Osteocyte (in vitro differentiated cells): ENCODE results near the gene USP48. TPM values are rescaled to one million over a fixed set of nuclear protein-coding genes. Genes with fewer than 3 reads are reported as not detected.
A peak's percentile ranks its signal among the peaks of the same experiment; 100 is the strongest.

ENCODE experiments used
- DNase-seq: peaks from one replicate; pipeline ENCODE4 v3.0.0; 2021; ENCODE audit warnings: mixed read lengths; ENCODE audit not compliant: unreplicated experiment; ENCODE audit errors: extremely low spot score
- H3K27ac Mint-ChIP-seq: one replicate; pipeline ENCODE4 v1.8.0; 2021; ENCODE audit warnings: mild to moderate bottlenecking, mixed read lengths; ENCODE audit not compliant: unreplicated experiment
- H3K27me3 Mint-ChIP-seq: one replicate; pipeline ENCODE4 v1.8.0; 2021; ENCODE audit warnings: mixed read lengths; ENCODE audit not compliant: unreplicated experiment
- H3K36me3 Mint-ChIP-seq: one replicate; pipeline ENCODE4 v1.8.0; 2021; ENCODE audit warnings: mixed read lengths; ENCODE audit not compliant: unreplicated experiment
- H3K4me1 Mint-ChIP-seq: one replicate; pipeline ENCODE4 v1.8.0; 2021; ENCODE audit warnings: mixed read lengths; ENCODE audit not compliant: unreplicated experiment
- H3K4me3 Mint-ChIP-seq: one replicate; pipeline ENCODE4 v1.8.0; 2021; ENCODE audit warnings: mild to moderate bottlenecking, moderate library complexity, mixed read lengths; ENCODE audit not compliant: unreplicated experiment
- H3K9me3 Mint-ChIP-seq: one replicate; pipeline ENCODE4 v1.8.0; 2021; ENCODE audit warnings: mixed read lengths; ENCODE audit not compliant: unreplicated experiment
- total RNA-seq: library from RNA; stranded (reverse); gene quantifications from 2 replicates; pipeline ENCODE4 v1.2.1, GENCODE V29; 2021
- TF ChIP-seq, protein P1 (sequence below): fragments of 200-600 bp; sonication (generic); IDR thresholded peaks from 2 replicates; pipeline ENCODE4 v1.5.0; 2021; ENCODE audit warnings: antibody characterized with exemption, mild to moderate bottlenecking, moderate library complexity

Gene USP48
- total RNA-seq, 1 donor from 2014 or later = 73.6 TPM

DNA sequence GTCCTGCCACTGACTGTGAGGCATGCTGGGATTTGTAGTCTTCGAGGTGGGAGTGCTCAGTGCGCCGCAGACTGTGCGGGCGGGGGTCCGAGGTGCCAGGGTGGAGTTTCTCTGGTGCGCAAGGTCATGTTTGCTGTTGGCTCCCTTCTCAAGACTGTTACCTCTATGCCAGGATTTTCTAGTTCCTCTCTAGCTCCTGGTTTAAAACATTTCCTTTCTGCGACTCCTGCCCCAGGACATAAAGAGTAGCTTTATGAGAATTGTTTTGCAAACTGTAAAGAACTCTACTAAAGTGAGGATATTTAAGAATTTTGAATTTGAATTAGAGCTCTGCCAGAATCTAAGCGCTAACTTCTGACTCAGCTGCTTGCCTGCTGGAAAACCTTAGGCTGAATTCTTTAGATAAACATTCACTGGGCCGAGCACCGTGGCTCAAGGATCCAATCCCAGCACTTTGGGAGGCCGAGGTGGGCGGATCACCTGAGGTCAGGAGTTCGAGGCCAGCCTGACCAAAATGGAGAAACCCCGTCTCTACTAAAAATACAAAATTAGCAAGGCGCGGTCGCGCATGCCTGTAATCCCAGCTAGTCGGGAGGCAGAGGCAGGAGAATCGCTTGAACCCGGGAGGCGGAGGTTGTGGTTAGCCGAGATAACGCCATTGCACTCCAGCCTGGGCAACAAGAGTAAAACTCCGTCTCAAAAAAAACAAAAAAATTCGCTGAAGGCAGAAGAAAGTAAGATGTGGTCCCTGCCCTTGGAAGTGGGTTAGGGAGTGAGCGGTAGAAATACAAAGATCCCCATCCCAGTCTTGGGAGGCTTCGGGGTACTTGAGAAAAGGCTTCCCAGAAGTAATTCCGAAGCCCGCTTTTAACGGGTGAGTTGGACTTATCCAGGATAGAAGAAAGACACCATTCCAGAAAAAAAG is 992 bp upstream of the USP48 start:
- no peaks in the 10 kb centered on the region for H3K9me3 Mint-ChIP-seq
- H3K27me3 Mint-ChIP-seq = peaks cover 3% of the 10 kb centered on the region
- peak overlapping the region; percentile 93 for H3K4me3 Mint-ChIP-seq
- peaks cover 22% of the 10 kb centered on the region for H3K4me1 Mint-ChIP-seq
- no peaks in the 10 kb centered on the region for H3K36me3 Mint-ChIP-seq
- TF ChIP-seq, protein P1, sequence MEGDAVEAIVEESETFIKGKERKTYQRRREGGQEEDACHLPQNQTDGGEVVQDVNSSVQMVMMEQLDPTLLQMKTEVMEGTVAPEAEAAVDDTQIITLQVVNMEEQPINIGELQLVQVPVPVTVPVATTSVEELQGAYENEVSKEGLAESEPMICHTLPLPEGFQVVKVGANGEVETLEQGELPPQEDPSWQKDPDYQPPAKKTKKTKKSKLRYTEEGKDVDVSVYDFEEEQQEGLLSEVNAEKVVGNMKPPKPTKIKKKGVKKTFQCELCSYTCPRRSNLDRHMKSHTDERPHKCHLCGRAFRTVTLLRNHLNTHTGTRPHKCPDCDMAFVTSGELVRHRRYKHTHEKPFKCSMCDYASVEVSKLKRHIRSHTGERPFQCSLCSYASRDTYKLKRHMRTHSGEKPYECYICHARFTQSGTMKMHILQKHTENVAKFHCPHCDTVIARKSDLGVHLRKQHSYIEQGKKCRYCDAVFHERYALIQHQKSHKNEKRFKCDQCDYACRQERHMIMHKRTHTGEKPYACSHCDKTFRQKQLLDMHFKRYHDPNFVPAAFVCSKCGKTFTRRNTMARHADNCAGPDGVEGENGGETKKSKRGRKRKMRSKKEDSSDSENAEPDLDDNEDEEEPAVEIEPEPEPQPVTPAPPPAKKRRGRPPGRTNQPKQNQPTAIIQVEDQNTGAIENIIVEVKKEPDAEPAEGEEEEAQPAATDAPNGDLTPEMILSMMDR = no peak
- peak overlapping the region; percentile 100 for H3K27ac Mint-ChIP-seq
- DNase-seq = no peak

DNA sequence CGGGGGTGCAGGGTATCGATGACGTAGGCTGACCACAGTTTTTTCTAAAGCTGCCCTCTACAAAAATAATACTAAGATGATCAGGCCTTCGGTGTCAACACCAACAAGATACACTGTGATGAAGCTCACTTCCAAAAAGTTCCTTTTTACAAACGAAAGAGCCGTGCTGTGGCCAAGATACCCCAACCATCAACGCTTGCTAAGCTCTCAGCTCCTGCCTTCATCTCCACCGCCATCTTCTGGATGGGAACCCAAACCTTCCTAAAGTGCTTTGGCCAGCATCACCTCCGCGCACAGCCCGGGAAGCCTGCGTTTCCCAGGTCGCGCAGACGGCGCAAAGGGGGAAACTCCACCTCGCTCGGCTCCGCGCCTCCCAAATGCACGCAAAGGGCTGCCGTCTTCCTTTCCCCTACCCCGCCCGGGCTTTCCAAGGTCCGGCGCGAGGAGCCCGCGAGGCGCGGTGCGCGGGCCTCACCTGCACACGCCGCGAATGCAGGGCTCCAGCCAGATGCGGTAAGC is 541 bp downstream of the USP48 start:
- TF ChIP-seq, protein P1 = peak; percentile 58
- Mint-ChIP-seq H3K4me3 (peak overlapping the region; percentile 93), H3K9me3 (no peaks in the 10 kb centered on the region), H3K27ac (peak overlapping the region; percentile 100), H3K36me3 (no peaks in the 10 kb centered on the region), H3K27me3 (no peaks in the 10 kb centered on the region), H3K4me1 (peaks cover 22% of the 10 kb centered on the region)
- DNase-seq = no peak

DNA sequence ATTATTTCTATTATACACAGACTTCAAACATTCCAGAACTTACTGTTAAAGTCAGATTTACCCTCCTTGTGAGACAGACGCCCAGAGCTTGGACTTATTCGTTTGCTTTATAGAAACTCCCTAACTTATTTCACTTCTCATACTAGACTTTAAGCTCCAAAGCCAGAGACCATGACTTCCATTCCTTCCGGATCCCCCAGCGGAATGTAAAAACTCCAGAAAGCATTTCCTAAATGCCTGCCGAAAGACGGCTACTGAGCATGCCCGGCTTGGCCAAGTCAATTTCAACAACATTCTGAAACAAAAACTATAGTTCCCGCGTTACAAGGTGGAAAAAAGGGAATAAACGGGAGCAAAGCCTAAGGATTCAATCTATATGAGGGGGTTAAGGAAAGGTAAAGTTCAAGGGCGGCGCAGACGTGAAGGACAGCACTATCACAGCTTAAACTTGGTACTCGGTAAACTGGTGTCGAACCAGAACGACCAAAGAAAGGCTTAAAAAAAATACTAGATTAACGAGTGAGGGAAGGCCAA is 1.1 kb downstream of the USP48 start:
- peak overlapping the region; percentile 100 for H3K27ac Mint-ChIP-seq
- DNase-seq = no peak
- no peaks in the 10 kb centered on the region for H3K36me3 Mint-ChIP-seq
- H3K9me3 Mint-ChIP-seq = no peaks in the 10 kb centered on the region
- no peaks in the 10 kb centered on the region for H3K27me3 Mint-ChIP-seq
- peak overlapping the region; percentile 93 for H3K4me3 Mint-ChIP-seq
- H3K4me1 Mint-ChIP-seq = peaks cover 22% of the 10 kb centered on the region
- TF ChIP-seq, protein P1 = no peak

DNA sequence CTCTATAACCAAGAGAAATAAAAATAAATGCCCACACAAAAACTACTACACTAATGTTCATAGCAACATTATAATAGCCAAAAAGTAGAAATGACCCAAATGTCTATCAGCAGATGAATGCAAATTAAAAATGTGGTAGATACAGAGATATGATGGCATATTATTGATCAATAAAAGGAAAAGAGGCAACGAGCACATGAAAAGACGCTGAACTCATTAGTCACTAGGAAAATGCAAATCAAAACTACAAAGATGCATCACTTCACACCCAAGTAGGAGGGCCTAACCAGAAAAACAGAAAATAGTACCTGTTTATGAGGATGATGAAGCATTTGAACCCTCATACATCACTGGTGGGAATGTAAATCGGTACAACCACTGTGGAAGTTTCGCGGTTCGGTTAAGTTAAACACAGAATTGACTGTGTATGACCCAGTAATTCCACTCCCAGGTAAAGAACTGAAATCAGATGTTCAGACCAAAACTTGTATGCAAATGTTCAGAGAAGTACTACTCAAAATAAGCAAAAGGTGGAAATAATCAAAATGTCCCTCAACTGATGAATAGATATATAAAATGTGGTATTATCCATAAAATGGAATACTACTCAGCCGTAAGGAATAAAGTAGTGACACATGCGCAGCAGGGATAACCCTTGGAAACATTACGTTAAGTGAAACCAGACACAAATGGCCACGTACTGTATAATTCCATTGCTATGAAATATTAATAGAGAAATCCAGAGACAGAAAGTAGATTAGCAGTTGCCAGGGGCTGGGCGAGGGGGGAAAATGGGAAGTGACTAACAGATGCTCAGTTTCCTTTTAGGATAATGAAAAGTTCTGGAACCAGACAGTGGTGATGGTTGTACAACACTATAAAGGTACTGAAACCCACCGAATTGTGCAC is 3.1 kb downstream of the USP48 start:
- Mint-ChIP-seq H3K9me3 (no peaks in the 10 kb centered on the region), H3K27me3 (no peaks in the 10 kb centered on the region), H3K36me3 (no peaks in the 10 kb centered on the region), H3K4me3 (peak overlapping the region; percentile 50), H3K4me1 (peaks cover 33% of the 10 kb centered on the region), H3K27ac (peak overlapping the region; percentile 67)
- TF ChIP-seq, protein P1 = no peak
- DNase-seq = no peak
